GM12864 (cell line): ENCODE measurements around the gene FRYL.

Source experiments
- DNase-seq: peaks from one replicate; pipeline ENCODE4 v3.0.0-alpha.2; 2011; ENCODE audit warnings: low read depth
- H3K4me3 ChIP-seq: 2 replicates; pipeline ENCODE4 v1.5.1; 2011; ENCODE audit warnings: mild to moderate bottlenecking, low read depth, low read length, control low read depth
- TF ChIP-seq, protein P1 (sequence below): IDR thresholded peaks from 2 replicates; pipeline ENCODE4 v1.5.1; 2011; ENCODE audit warnings: low read depth, mild to moderate bottlenecking, moderate library complexity, low read length, control low read depth, inconsistent platforms; ENCODE audit errors: missing control alignments

Gene FRYL

DNA sequence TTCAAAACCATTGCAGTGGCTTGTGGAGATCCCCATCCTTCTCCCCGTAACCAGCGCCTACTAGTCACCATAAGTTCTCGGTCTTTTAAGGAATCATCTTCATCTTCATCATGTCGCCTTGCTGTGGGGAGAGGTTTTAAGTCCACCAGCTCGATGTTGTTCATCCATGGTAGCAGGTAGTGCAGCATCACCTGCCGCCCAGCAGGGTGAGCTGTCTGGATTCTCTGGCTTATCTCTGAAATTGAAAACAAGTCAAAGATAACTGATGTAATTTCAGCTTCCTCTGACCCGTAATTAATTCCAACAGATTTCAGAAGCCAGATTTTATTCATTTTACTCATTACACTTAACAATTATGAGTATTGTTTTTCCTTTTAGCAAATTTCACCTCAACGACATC lies 222.6 kb downstream of the FRYL start:
- DNase-seq: no peak
- TF ChIP-seq, protein P1, sequence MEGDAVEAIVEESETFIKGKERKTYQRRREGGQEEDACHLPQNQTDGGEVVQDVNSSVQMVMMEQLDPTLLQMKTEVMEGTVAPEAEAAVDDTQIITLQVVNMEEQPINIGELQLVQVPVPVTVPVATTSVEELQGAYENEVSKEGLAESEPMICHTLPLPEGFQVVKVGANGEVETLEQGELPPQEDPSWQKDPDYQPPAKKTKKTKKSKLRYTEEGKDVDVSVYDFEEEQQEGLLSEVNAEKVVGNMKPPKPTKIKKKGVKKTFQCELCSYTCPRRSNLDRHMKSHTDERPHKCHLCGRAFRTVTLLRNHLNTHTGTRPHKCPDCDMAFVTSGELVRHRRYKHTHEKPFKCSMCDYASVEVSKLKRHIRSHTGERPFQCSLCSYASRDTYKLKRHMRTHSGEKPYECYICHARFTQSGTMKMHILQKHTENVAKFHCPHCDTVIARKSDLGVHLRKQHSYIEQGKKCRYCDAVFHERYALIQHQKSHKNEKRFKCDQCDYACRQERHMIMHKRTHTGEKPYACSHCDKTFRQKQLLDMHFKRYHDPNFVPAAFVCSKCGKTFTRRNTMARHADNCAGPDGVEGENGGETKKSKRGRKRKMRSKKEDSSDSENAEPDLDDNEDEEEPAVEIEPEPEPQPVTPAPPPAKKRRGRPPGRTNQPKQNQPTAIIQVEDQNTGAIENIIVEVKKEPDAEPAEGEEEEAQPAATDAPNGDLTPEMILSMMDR: peak; percentile 27
- no peak overlapping the region for H3K4me3 ChIP-seq

GRCh38 chr4:48556268-48556667 lies 223.8 kb downstream of the FRYL start:
- no peak for DNase-seq
- TF ChIP-seq, protein P1: no peak

DNA sequence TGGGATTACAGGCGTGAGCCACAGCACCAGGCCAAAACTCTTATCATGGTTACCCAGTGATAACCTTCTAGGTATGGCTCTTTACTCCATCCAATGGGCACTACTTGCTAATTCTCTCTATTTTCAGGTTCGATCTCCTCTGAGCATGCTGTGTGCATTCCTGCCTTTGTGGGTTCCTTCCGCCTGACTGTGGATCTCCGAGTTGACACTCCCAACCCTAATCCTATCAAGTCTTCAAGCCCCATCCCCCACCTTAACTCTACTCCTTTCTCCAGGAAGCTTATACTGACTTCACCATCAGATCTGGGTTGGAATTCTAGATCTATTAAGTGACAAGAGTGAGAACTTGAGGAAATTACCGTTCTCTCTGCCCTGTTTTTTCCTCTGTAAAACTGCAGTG lies 225.5 kb downstream of the FRYL start:
- H3K4me3 ChIP-seq: no peak overlapping the region
- DNase-seq: no peak
- TF ChIP-seq, protein P1: no peak

More at GRCh38 chr4:48556268-48556667, 223.8 kb downstream of the FRYL start:
- no peak overlapping the region for H3K4me3 ChIP-seq

DNA sequence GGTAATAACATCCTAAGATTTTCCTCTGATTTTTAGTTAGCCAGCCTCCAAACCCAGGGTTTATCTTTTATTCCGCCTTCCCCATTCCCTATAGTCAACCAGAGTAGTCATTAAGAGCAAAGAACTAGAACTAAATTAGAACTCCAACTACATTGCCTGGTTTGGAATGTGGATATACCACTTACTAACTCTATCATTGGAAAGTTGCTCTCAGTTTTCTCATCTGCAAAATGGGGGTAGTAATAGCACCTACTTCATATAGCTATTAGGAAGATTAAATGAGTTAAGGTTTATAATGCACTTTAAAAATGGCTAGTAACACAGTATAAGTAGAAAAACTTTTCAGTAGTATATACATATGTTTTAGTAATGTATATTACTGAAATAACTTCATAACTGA lies 226.4 kb downstream of the FRYL start:
- DNase-seq: no peak
- TF ChIP-seq, protein P1: no peak
- no peak overlapping the region for H3K4me3 ChIP-seq

DNA sequence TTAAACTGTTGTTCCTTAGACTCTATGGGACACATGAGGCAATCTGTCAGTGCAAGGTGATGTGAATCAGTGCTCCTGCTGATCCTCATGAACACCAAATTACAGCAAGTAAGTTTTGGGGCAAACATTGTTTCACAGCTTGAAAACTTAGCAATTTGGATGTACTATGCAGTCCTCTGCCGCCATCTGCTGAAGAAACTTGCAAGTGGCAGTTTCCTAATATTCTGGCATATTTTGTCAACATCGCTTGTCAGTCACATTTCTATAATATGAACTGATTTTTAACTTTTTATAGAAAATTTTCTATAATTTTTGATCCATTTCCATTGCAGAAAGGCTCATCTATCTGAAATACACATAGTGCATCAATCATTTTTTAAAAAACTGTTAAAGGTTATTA lies 233.7 kb downstream of the FRYL start:
- TF ChIP-seq, protein P1: peak; percentile 57
- peak; percentile 8 for DNase-seq

DNA sequence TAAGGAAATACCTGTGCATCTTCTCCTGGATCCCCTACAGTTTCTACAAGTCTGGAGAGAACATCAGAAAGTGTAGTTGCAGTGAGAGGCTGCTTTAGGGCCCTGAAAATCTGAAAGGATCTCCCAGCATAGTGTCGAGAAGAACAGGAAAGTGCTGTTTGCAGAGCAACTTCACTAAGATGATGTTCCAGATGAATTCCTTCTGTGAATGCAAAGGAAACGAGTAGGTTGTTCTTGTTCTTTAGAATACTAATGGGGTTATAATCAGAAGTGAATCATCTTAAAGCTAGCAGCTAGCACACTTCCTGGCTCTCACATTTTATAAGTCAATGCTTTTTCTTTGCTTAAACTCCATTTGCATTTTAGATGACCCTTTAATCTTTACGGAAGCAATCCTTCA lies 236.3 kb downstream of the FRYL start:
- no peak overlapping the region for H3K4me3 ChIP-seq
- TF ChIP-seq, protein P1: no peak
- DNase-seq: no peak

More for the DNA sequence above, 233.7 kb downstream of the FRYL start:
- H3K4me3 ChIP-seq: no peak overlapping the region

DNA sequence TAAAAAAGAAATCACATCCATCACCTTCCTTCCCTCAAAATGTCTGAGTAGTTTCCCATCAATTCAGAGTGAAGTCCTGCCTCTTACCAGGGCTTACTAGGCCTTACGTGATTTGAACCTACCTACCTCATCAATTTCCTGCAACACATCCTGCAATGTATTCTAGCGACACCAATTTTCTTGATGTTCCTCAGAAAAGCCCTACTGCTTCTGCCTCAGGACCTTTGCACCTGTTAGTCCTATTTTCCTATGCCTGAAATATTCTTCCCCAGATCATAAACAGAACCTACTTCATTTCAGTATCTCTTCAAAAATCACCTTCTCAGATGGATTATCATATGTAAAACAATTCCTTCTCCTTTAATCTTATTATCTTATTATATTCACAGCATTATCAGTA lies 237.2 kb downstream of the FRYL start:
- no peak for DNase-seq
- H3K4me3 ChIP-seq: no peak overlapping the region
- TF ChIP-seq, protein P1: no peak
